Activated T-helper 2 cell treated with anti-CD3 and anti-CD28 coated beads, Interferon-gamma antibody, Interleukin-2, Interleukin-4, amounts not matched to agents 10 μg/mL and 5 μg/mL and 100 μg/mL, durations not matched to agents 14 hours and 24 hours and 36 hours (primary cell): Measurements from ENCODE around the gene ARHGEF19. TPM values are rescaled to one million over a fixed set of nuclear protein-coding genes. Genes with fewer than 3 reads are reported as not detected.

Experiments
- DNase-seq: peaks from one replicate; pipeline ENCODE4 v3.0.0; 2021; ENCODE audit warnings: low spot score
- H3K27ac Mint-ChIP-seq: one replicate; pipeline ENCODE4 v1.8.0; 2021; ENCODE audit warnings: mixed read lengths
- H3K27me3 Mint-ChIP-seq: one replicate; pipeline ENCODE4 v1.8.0; 2021; ENCODE audit warnings: low read depth, mixed read lengths
- H3K36me3 Mint-ChIP-seq: one replicate; pipeline ENCODE4 v1.8.0; 2021; ENCODE audit warnings: low read depth, mixed read lengths
- H3K4me1 Mint-ChIP-seq: one replicate; pipeline ENCODE4 v1.8.0; 2021; ENCODE audit warnings: low read depth, mixed read lengths
- H3K4me3 Mint-ChIP-seq: one replicate; pipeline ENCODE4 v1.8.0; 2021; ENCODE audit warnings: low read depth, mild to moderate bottlenecking, moderate library complexity, mixed read lengths
- H3K9me3 Mint-ChIP-seq: one replicate; pipeline ENCODE4 v1.8.0; 2021; ENCODE audit warnings: mixed read lengths
- intact Hi-C: fragments of 100-400 bp; cut with micrococcal nuclease; formaldehyde crosslinking; loops from one replicate; pipeline ENCODE4 v1.15.1; 2023
- total RNA-seq: library from RNA; stranded (reverse); gene quantifications from 2 replicates; pipeline ENCODE4 v1.2.3, GENCODE V29; 2022

ARHGEF19 gene
- total RNA-seq, 1 donor from 2014 or later, result 7.5 TPM

DNA sequence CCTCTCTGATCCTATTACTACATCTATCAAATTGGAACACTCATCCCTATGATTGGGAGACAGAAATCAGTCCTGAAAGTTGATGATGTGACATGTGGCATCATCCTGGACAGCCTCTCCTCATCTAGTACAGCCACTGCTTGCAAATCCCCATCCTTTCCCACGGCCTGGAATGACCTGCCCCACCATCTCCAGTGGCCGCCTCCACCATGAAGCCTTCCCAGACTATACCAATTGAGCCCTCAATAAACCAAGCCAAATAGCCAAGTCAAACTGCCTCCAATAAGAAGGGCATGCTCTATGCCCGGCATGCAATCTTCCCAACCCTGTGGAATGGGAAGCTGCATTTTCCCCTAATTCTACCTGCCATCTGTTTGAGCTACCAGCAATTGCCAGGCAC lies 561 bp upstream of the ARHGEF19 start:
- no peak for DNase-seq
- Mint-ChIP-seq H3K4me1 (peaks cover 7% of the 10 kb centered on the region), H3K9me3 (no peaks in the 10 kb centered on the region), H3K36me3 (no peaks in the 10 kb centered on the region), H3K27me3 (no peaks in the 10 kb centered on the region), H3K4me3 (no peak overlapping the region), H3K27ac (no peak overlapping the region)
- intact Hi-C loops, result no loop called here

DNA sequence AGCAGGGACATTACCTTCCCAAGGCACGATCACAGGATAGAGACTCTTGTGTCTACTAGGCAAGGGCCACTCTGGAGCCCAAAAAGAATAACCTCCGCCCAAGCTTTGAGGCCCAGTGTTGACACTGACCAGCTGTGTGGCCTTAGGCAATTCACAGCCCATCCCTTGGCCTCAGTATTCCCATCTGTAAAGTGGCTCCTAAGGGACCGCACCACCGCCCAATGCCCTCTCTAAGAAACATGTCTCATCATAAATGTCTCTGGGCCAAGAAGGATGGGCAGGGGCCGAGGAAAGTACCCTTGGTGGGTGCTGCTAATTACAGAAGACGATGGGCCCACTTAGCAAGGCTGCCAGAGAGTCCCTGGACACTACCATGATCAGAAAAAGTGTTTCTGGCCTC lies 628 bp downstream of the ARHGEF19 start:
- Mint-ChIP-seq H3K36me3 (no peaks in the 10 kb centered on the region), H3K9me3 (no peaks in the 10 kb centered on the region), H3K4me3 (no peak overlapping the region), H3K4me1 (peaks cover 10% of the 10 kb centered on the region), H3K27ac (no peak overlapping the region), H3K27me3 (no peaks in the 10 kb centered on the region)
- intact Hi-C loops, result no loop called here
- DNase-seq, result no peak

DNA sequence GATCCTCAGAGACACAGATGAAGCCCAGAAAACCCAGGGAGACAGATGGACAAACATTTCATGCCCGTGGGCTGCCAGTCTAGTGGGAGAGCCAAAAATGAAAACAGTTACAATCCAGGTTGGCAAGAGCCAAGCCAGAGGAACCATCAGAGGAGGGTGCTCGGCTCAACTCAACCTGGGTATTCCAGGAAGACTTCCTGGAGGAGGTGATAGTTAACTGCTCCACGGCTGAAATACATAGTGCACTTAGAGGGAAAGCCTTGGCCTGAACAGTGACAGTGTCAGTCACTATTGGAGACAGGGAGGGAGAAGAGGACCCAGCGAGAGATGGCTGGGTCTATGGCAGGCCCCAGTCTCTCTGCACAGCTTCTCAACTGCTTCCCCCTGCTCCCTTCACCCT lies 1.9 kb downstream of the ARHGEF19 start:
- H3K4me3 Mint-ChIP-seq, result no peak overlapping the region
- no peaks in the 10 kb centered on the region for H3K9me3 Mint-ChIP-seq
- H3K4me1 Mint-ChIP-seq, result peaks cover 3% of the 10 kb centered on the region
- DNase-seq, result no peak
- intact Hi-C loops, result no loop called here
- H3K27ac Mint-ChIP-seq, result no peak overlapping the region
- no peaks in the 10 kb centered on the region for H3K27me3 Mint-ChIP-seq
- H3K36me3 Mint-ChIP-seq, result no peaks in the 10 kb centered on the region

DNA sequence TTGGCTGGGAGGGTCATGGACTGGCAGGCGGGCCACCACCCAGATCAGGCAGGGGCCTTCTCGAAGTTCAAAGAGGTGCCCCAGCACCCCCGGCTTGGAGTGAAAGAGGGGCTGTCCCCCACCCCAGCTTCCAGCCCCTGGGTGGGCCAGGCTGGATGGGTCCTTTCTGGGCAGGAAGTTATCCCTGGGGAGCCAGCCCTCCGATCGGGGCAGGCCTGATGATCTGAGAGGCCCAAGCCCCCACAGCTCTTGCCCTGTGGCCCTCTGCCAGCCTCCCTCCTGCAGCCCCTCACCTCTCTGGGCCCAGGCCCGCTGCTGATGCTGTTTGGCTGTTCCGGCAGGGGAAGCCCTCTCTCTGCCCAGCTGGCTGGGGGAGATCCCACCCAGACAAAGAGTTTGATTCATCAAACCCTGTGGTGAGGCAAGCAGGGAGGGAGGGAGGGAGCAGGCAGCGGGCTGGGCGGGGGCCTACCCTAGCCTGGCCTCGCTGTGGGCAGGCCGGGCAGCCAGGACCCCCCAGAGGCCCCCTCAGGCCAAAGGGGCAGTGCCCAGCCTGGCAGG lies 2.5 kb downstream of the ARHGEF19 start:
- Mint-ChIP-seq H3K27ac (no peak overlapping the region), H3K4me3 (no peak overlapping the region), H3K27me3 (no peaks in the 10 kb centered on the region), H3K9me3 (no peaks in the 10 kb centered on the region), H3K4me1 (peaks cover 3% of the 10 kb centered on the region), H3K36me3 (no peaks in the 10 kb centered on the region)
- no peak for DNase-seq
- intact Hi-C loops, result no loop called here

DNA sequence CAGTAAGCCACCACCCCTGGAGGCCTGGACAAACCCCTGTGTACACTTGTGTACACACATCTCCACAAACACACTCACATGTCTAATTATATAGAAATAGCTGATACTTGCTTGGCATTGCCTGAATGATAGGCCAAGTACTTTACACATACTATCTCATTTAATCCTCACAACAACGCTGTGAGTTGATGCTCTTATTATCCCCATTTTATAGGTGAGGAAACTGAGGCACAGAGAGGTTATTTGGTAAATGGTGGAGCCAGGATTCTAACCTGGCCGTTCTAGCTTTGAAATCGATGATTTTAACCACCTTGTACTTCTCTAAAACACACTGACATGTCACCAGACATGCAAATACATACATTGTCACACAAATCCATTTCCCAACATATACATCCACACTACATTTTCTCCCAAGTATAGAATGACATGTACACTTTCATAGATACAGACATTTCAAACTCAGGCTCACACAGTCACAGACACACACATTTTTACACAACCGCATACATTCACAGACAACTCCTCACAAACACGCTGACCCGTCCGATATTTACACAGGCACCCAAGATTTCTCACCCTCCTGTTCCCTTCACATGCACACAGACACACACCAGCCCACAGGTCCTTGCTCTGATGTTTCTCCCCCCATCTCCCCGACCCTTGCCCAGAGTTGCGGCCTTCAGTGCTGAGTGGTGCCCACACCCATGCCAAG lies 3.2 kb downstream of the ARHGEF19 start:
- Mint-ChIP-seq H3K9me3 (no peaks in the 10 kb centered on the region), H3K4me1 (peaks cover 3% of the 10 kb centered on the region), H3K36me3 (no peaks in the 10 kb centered on the region), H3K27ac (no peak overlapping the region), H3K4me3 (no peak overlapping the region), H3K27me3 (no peaks in the 10 kb centered on the region)
- intact Hi-C loops, result no loop called here
- no peak for DNase-seq

DNA sequence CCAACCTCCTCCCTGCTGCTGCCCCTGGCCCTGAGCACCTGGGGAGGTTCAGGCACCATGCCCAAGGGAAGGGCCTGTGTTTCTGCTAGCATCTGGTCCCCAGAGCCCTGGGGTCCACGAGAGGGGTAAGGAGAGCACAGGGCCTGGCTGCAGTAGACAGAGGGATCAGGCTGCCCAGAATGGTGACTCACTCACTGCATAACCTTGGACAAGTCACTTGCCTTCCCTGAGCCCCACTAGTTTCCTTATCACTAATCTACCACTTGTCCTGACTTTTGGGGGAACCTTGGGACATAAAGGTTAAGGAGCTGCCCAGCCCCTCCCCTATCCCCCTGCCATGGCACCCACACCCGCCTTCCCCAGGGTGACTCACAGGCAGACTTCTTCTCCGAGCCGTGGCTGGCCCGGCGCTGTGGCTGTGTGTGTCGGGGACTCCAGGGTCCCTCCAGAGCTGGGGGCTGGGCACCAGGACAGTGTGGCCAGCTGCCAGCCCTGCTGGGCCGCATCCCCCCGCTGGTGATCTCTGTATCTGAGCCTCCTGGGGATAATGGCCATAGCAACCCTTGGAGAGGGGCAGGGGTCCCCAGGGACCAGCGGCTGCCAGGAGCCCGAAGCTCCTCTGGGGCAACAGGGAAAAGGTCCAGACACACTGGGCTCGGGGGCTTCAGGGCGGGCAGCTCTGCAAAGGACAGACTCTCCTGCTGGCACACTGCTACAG lies 4.0 kb downstream of the ARHGEF19 start:
- Mint-ChIP-seq H3K27ac (no peak overlapping the region), H3K4me3 (no peak overlapping the region), H3K36me3 (no peaks in the 10 kb centered on the region), H3K4me1 (peaks cover 3% of the 10 kb centered on the region), H3K9me3 (no peaks in the 10 kb centered on the region), H3K27me3 (no peaks in the 10 kb centered on the region)
- no peak for DNase-seq
- intact Hi-C loops, result no loop called here

DNA sequence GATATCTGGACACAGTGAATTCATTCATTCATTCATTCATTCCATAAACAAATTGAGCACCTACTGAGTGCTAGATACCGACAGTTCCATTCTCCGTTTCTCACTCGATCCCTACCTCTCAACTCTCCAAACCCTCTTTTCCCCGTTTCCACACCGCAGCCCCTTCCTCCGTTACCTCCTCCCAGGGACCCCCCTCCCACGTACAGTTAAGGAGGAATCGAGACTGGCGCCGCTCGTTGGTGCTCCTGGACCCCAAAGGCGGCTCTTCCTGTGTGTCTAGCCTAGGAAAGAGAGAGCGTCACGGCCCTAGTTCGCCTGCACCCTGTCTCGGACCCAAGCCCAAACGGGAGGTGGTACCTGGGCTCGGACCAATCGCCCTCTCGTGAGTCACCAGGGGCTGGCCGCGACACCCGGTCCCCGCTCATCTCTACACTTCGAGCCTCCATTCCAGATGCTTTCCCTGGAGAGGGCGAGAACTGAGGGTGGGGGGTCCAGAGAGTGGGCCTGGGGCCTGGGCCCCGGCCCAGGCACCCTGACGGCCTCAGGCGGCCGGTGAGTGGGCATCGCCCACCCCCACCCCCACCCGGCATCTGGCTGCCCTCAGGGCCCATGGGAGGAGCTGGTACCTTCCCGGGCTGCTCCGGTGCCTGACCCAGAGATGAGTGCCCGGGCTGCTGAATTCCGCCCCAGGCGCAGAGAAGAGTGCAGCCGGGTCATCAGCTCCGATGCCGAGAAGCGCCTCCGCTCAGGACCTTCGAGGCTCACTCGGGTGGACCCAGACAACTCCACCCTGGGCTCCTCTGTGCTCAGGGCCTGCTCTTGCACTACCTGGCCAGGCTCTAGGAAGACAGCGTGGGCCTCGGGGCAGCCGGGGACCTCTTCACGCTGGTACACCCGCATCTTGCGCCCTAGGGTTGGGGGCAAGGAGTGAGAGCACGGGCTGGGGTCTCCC lies 4.9 kb downstream of the ARHGEF19 start:
- no peak for DNase-seq
- H3K9me3 Mint-ChIP-seq, result no peaks in the 10 kb centered on the region
- H3K27ac Mint-ChIP-seq, result peak overlapping the region; percentile 93
- H3K4me1 Mint-ChIP-seq, result peaks cover 3% of the 10 kb centered on the region
- H3K36me3 Mint-ChIP-seq, result no peaks in the 10 kb centered on the region
- no peaks in the 10 kb centered on the region for H3K27me3 Mint-ChIP-seq
- H3K4me3 Mint-ChIP-seq, result peak overlapping the region; percentile 83
- intact Hi-C loops, result loop anchor here (1.0 to 2.0 kb wide), 2 partner anchors 10 to 145 kb away; partner anchors contain the start of gene FBXO42

DNA sequence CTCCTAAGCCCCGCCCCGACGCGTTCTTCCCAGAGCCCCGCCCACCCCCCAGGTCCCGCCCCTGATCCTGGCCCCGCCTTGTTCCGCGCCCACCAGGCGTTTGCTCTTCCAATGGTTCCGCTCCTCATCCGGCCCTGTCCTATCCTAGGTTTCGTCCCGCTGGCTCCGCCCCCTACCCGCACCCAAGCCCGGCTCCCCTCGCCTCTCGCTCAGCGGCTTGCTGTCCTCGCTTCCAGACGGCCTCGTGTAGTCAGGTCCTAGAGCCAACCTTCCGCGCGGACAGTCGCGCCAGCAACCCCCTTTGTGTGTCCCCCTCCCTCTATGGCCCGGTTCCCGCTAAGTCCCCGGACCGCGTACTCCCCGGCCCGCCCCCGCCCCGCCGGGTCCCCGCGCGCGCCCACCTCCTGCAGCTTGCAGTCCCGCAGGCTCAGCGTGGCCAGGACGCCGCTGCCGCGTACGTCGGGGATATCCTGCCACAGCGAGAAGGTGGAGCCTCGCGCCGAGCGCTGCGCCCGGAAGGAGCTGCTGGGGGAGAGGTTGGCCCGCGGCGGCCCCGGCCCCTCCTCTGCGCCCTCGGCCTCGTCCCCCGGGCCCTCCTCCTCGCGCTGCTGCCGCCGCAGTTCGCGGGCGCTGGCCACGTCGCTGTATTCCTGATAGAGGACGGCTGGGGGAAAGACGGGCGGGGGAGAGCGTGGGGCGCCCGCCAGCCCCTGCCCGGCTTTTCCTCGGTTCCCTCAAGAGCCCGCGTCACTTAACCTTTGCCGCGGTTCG lies 5.7 kb downstream of the ARHGEF19 start:
- peak overlapping the region; percentile 93 for H3K27ac Mint-ChIP-seq
- intact Hi-C loops, result loop anchor here (1.0 to 2.0 kb wide), 4 partner anchors 11 to 161 kb away; partner anchors contain the start of genes CPLANE2, FBXO42 and SZRD1
- no peaks in the 10 kb centered on the region for H3K36me3 Mint-ChIP-seq
- H3K4me1 Mint-ChIP-seq, result peaks cover 3% of the 10 kb centered on the region
- peak overlapping the region; percentile 83 for H3K4me3 Mint-ChIP-seq
- DNase-seq, result peak; percentile 93
- H3K27me3 Mint-ChIP-seq, result no peaks in the 10 kb centered on the region
- H3K9me3 Mint-ChIP-seq, result no peaks in the 10 kb centered on the region

DNA sequence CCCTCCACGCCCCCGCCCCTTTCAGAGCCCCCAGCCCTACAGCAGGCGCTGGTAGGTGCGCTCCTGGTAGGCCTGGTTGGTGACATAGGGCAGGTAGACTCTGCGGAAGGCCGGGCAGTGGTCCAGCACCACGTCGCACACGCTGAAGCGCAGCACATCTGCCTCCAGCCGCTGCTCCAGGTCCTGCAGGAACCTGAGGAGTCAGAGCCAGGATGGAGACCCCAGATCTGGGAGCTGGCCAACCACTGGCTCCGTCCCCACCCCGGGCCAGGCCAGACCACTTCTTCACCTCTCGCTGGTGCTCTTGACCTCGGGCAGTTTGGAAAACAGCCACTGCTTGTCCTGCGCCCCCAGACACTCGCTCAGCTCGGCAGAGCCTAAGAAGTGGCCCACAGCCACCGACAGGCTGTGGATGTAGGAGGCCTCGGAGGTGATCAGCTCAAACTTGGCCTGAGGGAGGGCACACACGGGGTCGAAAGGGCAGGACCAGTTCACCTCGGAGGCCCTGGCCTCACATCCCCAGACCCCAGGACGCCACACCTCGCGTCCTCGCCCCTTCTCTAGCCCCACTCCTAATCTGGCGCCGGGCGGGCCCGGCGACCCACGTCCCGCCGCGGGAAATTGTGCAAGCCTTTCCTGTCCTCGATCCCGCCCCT lies 6.4 kb downstream of the ARHGEF19 start:
- peak overlapping the region; percentile 83 for H3K4me3 Mint-ChIP-seq

DNA sequence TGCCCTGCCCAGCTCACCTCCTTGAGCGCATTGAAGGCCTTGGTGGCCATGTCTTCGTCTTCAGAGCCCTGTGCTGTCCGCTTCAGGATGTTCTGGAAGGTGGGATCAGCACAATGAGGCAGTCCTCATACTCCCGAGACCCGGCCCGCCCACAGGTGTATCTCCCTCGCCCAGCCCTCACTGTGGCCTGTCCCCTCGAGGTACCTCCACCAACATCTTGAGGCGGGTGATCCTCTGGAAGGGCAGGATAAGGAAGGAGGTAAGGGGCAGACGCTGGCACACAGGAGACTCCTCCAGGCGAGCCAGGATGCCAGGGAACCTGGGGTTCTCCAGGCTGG lies 7.1 kb downstream of the ARHGEF19 start:
- intact Hi-C loops, result no loop called here
- no peak overlapping the region for H3K27ac Mint-ChIP-seq
- no peak overlapping the region for H3K4me3 Mint-ChIP-seq
- H3K27me3 Mint-ChIP-seq, result no peaks in the 10 kb centered on the region
- DNase-seq, result no peak
- peaks cover 3% of the 10 kb centered on the region for H3K4me1 Mint-ChIP-seq
- no peaks in the 10 kb centered on the region for H3K9me3 Mint-ChIP-seq
- H3K36me3 Mint-ChIP-seq, result no peaks in the 10 kb centered on the region

More for the DNA sequence above, 6.4 kb downstream of the ARHGEF19 start:
- DNase-seq, result no peak
- no peaks in the 10 kb centered on the region for H3K9me3 Mint-ChIP-seq
- H3K27me3 Mint-ChIP-seq, result no peaks in the 10 kb centered on the region
- intact Hi-C loops, result loop anchor here (1.0 to 2.0 kb wide), 3 partner anchors 31 to 161 kb away; partner anchors contain the start of genes CPLANE2, FBXO42 and SZRD1
- peaks cover 3% of the 10 kb centered on the region for H3K4me1 Mint-ChIP-seq
- H3K36me3 Mint-ChIP-seq, result no peaks in the 10 kb centered on the region
- H3K27ac Mint-ChIP-seq, result peak overlapping the region; percentile 93

DNA sequence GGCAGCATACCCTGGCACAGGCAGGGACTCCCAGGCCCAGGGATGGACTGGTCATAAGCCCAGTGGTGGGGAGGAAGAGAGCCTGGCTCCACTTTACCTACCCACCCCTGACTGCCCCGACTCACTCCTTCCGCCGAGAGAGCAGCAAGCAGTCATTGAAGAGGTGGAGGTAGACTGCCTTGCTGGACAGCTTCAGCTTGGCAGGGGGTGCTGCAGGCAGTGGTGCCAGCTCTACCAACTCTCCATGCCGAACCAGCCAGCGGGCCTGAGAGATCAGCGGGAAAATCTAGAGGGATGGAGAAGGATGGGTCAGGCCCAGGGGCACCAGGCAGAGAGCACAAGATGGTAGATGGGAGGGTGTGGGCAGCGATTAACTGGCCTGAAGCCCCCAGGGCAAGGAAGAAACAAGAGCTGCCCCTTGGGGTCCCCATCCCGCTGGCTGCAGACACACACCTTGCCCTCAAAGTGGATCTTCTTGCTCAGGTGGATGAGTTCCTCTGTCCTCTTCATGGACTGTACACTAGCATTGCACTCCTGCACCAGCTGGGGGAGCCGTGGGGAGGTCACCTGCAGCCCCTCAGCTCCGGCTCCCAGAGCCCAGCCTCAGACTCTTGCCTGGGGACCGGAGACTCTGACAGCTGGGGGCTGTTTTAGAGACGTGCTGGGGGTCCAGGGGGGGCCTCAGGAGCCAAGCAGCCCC lies 7.7 kb downstream of the ARHGEF19 start:
- no peaks in the 10 kb centered on the region for H3K9me3 Mint-ChIP-seq
- H3K27me3 Mint-ChIP-seq, result no peaks in the 10 kb centered on the region
- no peak overlapping the region for H3K4me3 Mint-ChIP-seq
- peaks cover 3% of the 10 kb centered on the region for H3K4me1 Mint-ChIP-seq
- DNase-seq, result no peak
- H3K27ac Mint-ChIP-seq, result peak overlapping the region; percentile 47
- no peaks in the 10 kb centered on the region for H3K36me3 Mint-ChIP-seq
- intact Hi-C loops, result no loop called here
